GM18499 (cell line): Measurements from ENCODE around the gene ZNF197.
"Not testable (repeated sequence)": the region's sequence is repeated elsewhere in the genome, so short reads cannot be mapped to it uniquely, and the experiment has no call there.

ENCODE experiments used
- ATAC-seq: cut with Tn5 transposase; IDR thresholded peaks from one replicate; pipeline ENCODE4 v1.9.1; 2021; ENCODE audit warnings: moderate number of reproducible peaks; ENCODE audit not compliant: insufficient read depth, unreplicated experiment

ZNF197 gene

DNA sequence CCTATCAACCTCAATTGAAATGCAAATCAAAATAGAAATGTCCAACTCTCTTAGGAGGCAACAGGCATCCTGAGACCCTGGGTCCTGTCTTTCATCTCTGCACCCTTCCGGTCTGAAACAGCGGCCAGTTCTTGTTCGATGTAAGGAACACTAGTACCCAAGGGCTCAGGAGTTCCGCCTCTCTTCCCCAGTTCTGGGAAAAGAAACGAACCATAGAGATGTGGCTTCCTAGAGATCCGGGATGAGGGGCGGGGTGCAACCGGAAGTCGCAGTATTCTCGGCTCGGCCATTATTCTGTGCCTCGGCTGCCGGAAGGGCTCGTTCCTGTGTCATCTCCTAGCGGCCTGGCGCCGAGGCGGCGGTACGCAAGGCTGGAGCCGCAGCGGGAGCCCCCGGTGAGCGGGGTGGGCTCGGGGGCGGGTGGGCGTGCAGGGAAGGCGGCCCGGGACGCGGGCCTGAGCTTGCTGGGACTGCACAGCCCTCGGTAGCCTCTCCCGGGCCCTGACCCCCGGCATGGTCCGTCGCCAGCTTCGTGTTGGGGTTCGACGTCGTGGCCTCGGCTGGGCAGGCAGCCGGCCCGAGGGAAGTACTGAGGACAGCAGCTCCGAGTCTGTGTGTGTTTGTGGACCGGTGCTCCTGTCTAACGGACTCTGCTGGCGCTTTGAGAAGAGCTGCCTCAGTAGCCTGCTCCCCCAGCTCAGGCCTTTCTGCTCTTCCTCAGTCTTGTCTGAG is at the start of gene ZNF197:
Gene ZNF197, plus strand, starts transcription at position 288 of the 732 bp plus-strand sequence. CDS start 4,119 bp downstream, outside the sequence.
- ATAC-seq, result peak; percentile 82

DNA sequence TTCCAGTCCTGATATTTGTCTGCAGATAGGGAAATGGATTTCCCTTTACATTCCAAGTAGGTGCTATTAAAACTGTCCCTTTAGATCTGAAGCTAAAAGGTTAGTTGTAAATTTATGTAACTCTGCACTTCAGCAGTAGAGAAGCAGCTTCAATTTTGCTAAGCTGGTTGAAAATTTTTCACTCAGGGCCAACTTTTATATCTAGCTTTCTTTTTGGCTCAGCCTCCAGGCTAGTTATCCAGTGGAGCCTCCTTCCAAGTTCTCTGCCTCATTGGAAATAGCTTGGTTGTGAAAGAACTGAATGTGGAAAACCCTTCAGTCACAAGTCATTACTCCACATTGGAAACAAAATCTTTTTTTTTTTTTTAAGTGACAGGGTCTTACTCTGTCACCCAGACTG is 48.2 kb upstream of the ZNF197 start:
- ATAC-seq, result no peak

DNA sequence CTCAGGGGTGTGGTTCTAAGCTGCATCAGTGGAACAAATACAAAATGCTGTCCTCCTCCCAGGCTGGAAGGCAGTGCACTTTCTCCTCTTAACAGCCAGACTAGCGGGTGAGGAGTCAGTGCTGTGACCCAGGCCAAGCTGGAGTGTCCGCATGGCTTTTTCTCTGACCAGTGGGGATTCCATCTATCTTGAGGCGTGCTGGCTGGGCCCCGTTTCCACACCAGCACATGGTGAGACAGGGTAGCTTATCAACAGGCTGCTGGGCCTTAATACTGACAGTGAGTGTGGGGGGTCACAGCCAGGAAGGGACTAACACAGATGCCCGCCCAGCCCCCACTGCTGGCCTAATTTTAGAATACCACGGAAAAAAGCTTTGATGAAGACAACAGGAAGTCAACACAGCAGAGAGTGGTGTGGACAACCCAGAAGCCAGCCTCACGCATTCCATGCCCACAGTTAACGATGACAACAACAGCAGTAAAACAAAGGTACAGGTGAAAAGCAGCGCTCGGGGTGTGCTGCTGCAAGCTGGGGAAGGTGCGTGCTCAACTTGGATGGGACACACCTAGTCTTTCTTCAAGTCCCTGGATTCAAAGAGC is 47.4 kb upstream of the ZNF197 start:
- not testable (repeated sequence) for ATAC-seq

DNA sequence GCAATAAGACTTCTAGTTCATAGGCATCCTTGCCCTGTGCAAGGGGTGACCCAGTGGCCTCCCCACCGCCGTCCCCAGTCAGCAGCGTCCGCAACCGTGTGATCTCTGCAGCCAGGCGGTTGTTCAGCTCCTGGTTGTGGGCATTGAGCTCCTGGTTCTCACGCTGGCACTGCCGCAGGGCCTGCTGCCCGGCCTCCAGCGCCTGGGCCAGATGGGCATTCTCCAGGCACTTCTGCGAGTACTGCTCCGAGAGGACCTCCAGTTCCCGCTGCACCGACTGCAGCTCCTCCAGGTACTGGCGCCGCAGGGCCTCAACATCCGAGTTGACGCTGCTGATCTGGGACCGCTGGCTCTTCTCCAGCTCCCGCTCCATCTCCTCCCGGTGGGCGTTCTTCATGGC is 46.5 kb upstream of the ZNF197 start:
- not testable (repeated sequence) for ATAC-seq

DNA sequence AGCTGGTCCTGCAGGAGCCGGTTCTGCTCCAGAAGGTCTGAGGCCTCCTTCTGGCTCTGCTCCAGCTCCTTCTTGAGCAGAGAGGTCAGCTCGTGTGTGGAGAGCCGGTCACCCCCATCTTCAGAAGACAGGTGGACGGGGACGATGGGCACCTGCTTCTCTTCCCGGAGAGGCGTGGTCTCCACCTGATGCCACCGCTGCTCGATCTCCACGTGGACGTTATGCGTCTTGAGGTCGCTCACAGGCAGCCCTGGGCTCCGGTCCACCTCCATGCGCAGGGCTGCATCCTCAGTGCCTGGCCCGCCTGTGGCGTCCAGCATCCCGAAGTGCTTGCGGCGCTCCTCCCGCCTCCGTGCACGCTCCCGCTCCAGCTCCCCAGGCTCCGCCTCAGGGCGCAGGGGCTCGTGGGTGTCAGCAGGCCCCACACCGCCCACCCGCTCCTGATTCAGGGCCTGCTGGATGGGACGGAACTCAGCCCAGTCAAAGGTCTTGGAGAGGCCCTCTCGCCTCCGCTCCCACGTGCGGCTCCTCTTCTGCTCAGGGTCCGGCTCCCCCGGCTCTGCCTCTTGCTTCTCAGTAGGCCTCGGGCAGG is 45.8 kb upstream of the ZNF197 start:
- ATAC-seq, result not testable (repeated sequence)

DNA sequence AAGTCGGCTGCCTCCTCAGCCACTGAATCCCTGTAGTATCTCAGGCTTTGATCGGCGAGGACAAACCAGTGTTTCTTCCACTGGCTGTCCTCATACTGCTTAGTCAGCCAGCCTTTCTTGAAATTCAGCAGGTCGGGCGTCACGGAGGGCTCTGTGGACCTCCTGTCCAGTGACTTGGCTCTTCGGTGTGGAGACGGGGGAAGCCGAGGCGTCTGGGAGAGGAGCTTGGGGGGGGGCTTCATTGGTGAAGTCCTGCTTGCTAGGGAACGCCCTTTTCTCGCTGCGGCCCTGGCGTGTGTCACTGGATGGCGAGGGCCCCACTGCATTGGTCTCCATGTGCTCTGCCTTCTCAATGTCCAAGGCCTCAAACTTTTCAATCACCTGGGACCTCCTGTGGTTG is 45.1 kb upstream of the ZNF197 start:
- not testable (repeated sequence) for ATAC-seq

DNA sequence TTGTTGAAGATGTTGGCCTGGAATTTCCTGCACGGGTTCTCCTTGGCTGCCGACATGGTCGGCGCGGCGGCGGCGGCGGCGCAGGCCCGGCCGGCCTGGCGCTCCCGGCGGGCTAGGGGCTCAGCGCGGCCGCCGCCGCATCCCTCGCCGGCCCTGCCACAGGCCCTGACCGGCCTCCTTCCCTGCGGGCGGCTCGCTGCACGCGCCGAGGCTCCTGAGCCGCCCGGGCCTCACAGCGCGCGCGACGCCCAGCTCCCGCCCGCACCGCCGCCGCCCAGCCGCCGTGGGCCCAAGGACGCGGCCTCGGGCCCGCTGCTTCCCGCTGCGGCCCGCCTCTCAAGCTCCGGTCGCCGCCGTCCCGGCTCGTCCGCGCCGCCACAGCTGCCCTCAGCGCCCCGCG is 43.9 kb upstream of the ZNF197 start:
- not testable (repeated sequence) for ATAC-seq

DNA sequence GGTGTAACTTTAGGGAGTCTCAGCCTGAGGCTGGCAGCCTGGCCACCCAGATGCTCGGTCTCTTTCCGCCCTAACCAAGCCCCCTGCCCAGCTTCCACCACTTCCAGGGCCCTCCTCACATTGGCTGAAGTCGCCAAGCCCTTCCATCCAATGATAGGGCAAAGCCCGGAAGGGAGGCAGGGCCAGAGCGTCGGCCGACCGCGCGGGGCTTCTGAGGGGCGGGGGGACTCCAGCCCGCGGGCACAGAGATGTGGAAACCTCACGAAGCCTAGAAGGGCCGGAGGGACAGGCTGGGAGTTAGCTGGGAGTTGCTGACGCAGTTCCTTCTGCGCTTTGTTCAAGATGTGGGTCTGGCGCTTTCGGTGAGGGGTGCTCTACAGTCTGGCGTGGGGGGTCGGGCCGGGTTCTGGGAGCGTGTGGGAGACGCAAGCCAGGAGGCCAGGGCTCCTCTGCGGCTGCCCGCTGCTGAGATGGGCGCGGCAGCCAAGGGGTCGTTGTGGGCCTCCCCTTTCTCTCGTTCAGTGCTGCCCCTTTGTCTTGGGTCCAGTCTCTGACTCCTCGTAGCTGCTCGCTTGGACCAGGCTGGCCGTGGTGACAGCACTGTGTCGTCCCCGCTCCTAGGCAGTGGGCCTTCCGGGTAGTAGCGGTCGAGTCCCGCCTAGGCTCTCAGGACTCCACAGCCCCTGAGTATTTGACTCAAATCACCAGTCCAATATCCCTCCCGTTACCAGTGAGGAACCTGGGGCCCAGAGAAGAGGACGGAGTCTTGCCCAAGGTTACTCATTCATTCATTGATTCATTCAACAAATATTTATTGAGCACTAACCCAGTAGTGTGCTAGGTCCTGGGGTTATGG is 40.0 kb upstream of the ZNF197 start, which contains the start of gene ZNF660:
Gene ZNF660, plus strand, starts transcription at position 319 of the 856 bp plus-strand sequence. CDS start 9,230 bp downstream, outside the sequence.
- ATAC-seq, result no peak

DNA sequence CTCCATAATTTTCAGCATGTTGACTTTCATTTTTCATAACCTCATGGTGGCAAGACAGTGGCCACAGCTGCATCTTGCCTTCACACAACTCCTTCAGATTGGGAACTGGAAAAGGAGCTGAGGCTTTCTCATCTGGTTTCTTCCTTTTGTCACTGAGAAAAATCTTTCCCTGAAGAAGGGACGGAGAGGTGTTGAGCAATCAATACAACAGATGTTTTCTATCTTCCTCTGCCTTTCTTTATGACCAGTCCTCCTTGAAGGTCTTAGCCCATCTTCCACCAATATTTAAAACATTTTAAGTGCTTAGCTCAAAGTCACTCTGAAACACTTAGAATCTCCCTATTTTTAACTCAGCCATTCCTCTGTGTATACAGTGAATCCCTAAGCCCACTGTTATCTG is 28.2 kb upstream of the ZNF197 start:
- no peak for ATAC-seq

DNA sequence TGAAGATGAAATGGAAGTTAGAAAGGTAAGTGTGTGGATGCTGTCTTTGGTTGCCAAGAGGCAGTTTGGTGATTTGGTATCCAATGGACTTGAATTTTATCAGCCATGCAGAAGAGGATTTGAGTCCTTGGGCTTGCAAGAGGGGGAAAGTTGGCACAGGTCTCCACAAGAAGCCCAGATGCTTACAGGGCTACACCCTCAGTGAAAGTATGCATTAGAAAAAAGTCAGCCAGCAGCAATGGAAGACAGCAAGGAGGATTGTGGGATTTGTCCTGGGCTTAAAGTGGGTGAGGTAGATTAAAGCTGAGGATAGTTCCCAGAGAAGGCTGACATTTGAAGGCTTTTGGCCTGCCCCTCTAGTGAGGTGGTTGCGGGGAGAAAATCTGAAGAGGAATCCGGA is 23.1 kb upstream of the ZNF197 start:
- no peak for ATAC-seq

DNA sequence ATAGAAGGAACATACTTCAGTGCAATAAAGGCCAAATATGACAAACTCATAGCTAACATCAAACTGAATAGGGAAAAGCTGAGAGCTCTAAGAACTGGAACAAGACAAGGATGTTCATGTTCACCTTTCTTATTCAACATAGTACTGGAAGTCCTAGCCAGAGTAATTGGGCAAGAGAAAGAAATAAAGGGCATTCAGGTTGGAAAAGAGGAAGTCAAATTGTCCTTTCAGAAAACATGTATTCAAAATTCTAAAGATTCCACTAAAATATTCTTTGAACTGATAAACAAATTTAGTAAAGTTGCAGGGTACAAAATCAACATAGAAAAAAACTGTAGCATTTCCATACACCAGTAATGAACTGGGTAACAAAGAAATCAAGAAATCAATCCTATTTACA is 12.2 kb upstream of the ZNF197 start:
- ATAC-seq, result no peak

DNA sequence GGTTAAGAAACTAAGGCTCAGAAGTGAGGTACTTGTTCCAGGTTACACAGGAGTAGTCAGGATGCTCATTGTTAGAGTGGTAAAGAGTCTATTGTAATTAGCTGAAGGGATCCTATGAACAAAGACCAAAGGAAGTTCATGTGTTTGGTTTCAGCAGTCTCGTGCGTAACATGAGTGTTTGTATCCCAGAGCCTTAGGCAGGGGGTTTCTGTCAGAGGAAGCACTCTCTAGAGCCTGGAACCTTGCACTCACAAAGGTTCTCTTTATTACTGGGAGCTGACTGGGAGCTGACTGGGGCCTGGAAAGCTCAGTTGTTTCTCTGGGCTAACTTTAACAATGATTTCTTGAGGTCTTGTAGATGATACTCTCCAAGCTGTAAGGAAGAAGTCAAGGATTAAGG is 3.9 kb downstream of the ZNF197 start:
- no peak for ATAC-seq

DNA sequence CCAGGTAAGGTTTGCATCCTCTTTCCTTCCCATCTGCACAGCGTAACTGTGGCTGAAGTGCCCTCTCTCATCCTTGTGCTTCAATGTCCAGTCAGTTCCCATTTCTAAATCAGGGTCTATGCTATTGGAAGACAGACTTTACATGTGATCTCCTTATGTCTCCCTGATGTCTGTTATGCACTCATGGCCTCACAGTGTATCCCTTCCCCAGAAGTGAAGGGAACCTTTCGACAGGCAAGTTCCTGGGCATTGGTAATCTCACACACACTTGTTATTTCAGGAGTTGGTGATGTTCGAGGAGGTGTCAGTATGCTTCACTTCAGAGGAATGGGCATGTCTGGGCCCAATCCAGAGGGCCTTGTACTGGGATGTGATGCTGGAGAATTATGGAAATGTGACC is 7.4 kb downstream of the ZNF197 start:
- no peak for ATAC-seq

DNA sequence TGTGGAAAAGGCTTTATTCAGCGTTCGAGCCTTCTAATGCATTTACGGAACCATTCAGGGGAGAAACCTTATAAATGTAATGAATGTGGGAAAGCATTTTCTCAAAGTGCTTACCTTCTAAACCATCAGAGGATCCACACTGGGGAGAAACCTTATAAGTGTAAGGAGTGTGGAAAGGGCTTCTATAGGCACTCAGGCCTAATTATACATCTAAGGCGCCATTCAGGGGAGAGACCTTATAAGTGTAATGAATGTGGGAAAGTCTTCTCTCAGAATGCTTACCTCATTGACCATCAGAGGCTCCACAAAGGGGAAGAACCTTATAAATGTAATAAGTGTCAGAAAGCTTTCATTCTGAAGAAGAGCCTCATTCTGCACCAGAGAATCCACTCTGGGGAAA is 17.5 kb downstream of the ZNF197 start:
- no peak for ATAC-seq

DNA sequence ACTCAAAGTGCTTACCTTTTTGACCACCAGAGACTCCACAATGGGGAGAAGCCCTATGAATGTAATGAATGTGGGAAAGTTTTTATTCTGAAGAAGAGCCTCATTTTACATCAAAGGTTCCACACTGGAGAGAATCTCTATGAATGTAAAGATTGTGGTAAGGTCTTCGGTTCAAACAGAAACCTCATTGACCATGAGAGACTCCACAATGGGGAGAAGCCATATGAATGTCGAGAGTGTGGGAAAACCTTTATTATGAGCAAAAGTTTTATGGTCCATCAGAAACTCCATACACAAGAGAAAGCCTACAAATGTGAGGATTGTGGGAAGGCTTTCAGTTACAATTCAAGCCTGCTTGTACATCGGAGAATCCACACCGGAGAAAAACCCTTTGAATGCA is 18.2 kb downstream of the ZNF197 start:
- no peak for ATAC-seq

DNA sequence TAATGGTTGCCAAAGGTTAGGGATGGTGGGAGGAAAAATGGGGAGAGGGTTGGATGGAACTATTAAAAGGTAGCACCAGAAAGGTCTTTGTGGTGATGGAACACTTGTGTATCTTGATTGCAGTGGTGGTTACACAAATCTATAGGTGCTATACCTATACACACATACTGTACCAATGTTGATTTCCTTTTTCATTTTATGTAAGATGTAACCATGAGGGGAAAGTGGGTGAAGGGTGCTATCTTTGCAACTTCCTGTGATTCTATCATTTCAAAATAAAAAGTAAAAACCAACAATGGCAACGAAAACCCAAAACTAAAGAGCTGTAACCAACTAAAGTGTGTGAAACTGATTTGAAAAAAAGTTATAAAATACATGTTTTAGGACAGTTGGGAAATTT is 22.9 kb downstream of the ZNF197 start:
- no peak for ATAC-seq

DNA sequence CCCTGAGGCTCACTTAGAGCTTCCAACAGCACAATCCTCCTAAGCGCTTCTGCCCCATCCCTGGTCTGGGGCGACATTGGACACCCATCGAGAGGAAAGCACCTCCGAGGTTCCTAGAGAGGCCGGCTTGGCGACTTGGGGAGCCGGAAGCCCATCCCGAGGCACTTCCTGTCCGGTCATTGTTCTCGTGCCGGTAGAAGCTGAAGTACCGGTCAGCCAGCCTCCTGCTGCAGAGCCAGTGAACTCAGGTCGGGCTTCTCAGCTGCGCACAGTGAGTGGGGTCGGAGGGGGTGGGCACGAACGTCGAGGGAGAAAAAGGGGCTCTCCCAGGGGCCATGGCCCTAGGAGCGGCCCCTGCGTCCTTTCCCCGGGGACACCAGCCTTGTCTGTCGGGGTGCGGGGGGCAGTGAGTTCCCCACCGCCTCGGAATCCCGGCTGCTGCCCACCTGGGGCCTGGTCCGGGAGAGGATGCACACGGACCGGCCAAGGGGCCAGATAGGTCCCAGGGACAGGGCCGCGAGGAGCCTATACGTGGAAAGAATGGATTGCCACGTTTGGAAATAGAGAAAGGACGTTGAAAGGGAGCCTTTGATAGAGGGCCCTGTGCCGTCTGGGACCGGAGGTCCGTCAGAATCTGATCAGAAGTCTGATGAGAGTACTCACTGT is 23.9 kb downstream of the ZNF197 start, which contains the start of gene ZNF35:
Gene ZNF35, plus strand, starts transcription at position 169 of the 666 bp plus-strand sequence. CDS start 2,336 bp downstream, outside the sequence.
- peak; percentile 68 for ATAC-seq

DNA sequence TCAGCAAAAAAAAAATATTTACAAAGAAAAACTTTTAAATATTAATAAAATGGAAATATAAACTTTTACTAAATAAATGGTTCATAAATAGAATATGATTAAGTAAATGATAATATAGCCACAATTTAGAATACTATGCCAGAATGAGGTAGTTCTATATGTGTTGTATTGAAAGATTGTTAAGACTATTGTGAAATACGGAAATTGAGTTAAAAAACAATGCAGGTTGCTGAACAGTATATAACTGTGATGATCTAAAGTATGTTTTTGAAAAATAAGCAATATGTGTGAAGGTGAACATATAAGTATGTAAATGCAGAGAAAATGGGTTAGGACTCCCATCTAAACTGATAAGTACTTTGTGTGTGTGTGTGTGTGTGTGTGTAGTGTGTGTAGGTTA is 24.9 kb downstream of the ZNF197 start:
- ATAC-seq, result no peak

DNA sequence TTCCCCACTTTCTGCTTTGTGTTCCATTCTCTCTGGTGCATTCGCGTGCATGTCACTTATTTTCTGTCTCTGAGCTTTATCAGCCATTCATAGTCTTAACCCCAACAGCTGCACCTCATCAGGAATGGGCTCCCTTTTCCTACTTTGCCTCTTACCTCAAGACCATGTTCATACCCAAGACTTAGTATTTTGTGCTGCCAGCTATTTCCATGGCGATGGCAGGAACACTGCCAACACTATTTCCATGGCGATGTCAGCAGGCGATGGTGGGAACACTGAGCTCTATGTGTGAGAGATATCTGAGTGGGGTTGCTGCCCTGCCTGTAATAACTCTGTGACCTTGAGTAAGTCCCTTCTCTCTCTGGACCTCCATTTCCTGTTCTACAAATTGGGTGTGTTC is 29.2 kb downstream of the ZNF197 start:
- no peak for ATAC-seq

DNA sequence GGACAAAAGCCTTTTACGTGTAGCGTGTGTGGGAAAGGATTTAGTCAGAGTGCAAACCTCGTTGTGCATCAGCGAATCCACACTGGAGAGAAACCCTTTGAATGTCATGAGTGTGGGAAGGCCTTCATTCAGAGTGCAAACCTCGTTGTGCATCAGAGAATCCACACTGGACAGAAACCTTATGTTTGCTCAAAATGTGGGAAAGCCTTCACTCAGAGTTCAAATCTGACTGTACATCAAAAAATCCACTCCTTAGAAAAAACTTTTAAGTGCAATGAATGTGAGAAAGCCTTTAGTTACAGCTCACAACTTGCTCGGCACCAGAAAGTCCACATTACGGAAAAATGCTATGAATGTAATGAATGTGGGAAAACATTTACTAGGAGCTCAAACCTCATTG is 34.2 kb downstream of the ZNF197 start:
- no peak for ATAC-seq
